Metanephros (tissue), 1 donor: ENCODE results near the gene OR5D14. TPM values are rescaled to one million over a fixed set of nuclear protein-coding genes. Genes with fewer than 3 reads are reported as not detected.

Source experiments
- total RNA-seq: library from RNA; depleted of rRNA; stranded (reverse); fragments of >200 nt; gene quantifications from one replicate; pipeline ENCODE4 v1.2.3, GENCODE V29; 2014

OR5D14 gene
- total RNA-seq: not detected

DNA sequence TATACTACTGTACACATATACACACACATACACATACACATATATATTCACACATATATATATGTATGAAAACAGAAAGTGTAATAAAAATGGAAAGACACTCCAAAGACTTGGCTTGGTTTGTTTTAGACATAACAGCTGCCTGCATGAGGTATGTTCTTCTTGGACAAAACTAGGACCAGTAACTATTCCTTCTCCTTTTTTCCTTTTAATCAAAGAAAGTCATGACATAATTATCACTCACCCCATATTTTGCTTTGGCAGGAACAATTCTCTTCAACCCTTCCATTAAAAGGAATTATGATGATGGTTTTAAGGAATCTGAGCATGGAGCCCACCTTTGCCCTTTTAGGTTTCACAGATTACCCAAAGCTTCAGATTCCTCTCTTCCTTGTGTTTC is at the start of gene OR5D14:
TSS of gene OR5D14 (plus strand) at position 301 of the 400 bp plus-strand sequence. CDS start at position 301, 0 bp downstream.

DNA sequence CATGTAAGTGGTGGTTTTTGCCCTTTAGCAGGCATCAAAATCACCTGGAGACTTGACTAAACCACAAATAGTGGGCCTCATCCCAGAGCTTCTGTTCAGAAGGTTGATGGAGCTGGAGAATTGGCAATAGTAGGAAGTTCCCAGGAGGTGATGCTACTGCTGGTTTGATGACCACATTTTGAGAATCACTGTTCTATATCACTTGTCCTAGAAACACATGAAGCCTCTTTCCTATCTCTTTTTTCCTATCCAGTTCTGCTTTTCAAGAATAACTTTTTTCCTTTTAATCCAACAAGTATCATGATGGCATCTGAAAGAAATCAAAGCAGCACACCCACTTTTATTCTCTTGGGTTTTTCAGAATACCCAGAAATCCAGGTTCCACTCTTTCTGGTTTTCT is 22.2 kb upstream of the OR5D14 start, which contains the start of gene OR5D13:
TSS of gene OR5D13 (plus strand) at position 301 of the 400 bp plus-strand sequence. CDS start at position 301, 0 bp downstream.

DNA sequence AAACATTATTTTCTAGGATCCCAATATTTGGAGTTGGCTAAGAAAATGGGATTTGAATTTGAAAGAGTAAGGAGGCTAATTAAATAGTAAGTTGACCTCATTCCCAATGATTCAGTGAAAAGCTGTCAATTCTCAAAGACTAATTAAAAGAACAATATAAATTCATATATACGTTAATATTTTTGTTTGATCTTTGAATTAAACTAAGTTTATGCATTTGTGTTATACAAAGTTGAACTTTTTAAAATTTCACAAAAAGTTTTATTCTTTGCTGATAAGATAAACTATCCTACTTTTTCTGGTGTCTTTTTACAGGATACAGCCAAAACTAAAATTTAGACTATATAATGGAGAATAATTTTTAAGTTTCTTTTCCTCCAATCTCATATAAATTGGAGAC is 15.7 kb downstream of the OR5D14 start, which contains the start of gene OR5L1:
TSS of gene OR5L1 (plus strand) at position 301 of the 400 bp plus-strand sequence. CDS start 100 bp downstream, outside the sequence.

GRCh38 chr11:55819330-55819729 is 24.0 kb downstream of the OR5D14 start, which contains the start of gene OR5D18:
Gene OR5D18 (plus strand): TSS chr11:55819630. CDS start chr11:55819630, 0 bp downstream.

GRCh38 chr11:55826919-55827318 is 31.6 kb downstream of the OR5D14 start, which contains the start of gene OR5L2:
Gene OR5L2 (plus strand): TSS chr11:55827219. CDS start chr11:55827219, 0 bp downstream.

DNA sequence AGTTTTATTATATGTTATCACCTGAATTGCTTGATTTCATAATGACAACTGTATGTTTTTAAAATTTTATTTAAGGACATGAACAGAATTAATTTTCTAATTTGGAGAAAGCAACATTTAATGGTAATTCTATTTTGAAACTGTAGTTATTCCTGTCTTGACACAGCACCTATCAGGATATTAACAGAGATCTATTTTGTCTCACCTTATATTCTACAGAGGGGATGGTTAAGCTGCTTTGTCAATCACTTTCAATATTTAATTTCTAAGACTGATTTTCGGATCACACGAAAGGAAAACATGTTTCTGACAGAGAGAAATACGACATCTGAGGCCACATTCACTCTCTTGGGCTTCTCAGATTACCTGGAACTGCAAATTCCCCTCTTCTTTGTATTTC is 43.1 kb downstream of the OR5D14 start, which contains the start of gene OR5D16:
TSS of gene OR5D16 (plus strand) at position 301 of the 400 bp plus-strand sequence. CDS start at position 301, 0 bp downstream.

Other genes starting within 250 kb of the OR5D14 start
- not detected for gene OR4C15, start 241.1 kb upstream of the OR5D14 start, total RNA-seq
- not detected for gene OR4C16, start 223.4 kb upstream of the OR5D14 start, total RNA-seq
- not detected for gene OR4C11, start 187.9 kb upstream of the OR5D14 start, total RNA-seq
- gene OR4P4, start 160.4 kb upstream of the OR5D14 start, total RNA-seq: not detected
- not detected for gene OR4S2, start 147.2 kb upstream of the OR5D14 start, total RNA-seq
- gene OR4C6, start 133.4 kb upstream of the OR5D14 start, total RNA-seq: not detected
- not detected for gene OR5D13, start 22.1 kb upstream of the OR5D14 start, total RNA-seq
- gene OR5L1, start 15.8 kb downstream of the OR5D14 start, total RNA-seq: not detected
- gene OR5D18, start 24.1 kb downstream of the OR5D14 start, total RNA-seq: not detected
- gene OR5L2, start 31.7 kb downstream of the OR5D14 start, total RNA-seq: not detected
- gene OR5D16, start 43.2 kb downstream of the OR5D14 start, total RNA-seq: not detected
- gene TRIM51, start 87.7 kb downstream of the OR5D14 start, total RNA-seq: not detected
- not detected for gene OR5W2, start 119.0 kb downstream of the OR5D14 start, total RNA-seq
- gene OR5I1, start 140.8 kb downstream of the OR5D14 start, total RNA-seq: not detected
- gene OR10AG1, start 174.4 kb downstream of the OR5D14 start, total RNA-seq: not detected
- gene OR5F1, start 199.1 kb downstream of the OR5D14 start, total RNA-seq: not detected
- gene OR5AS1, start 232.1 kb downstream of the OR5D14 start, total RNA-seq: not detected